Stomach (tissue), 4 donors: ENCODE results near the gene ETFBKMT.

Source experiments
- EP300 ChIP-seq: sonication (generic); formaldehyde crosslinking; IDR thresholded peaks from one replicate; pipeline ENCODE4 v1.6.1; 2017; ENCODE audit warnings: antibody characterized with exemption
- POLR2A ChIP-seq, 4 donors: fragments of 450-650 bp; IDR thresholded peaks; one replicate each; pipeline ENCODE4 v1.6.1; 2016; ENCODE audit warnings: antibody characterized with exemption in 4 of 4, control low read depth in 2 of 4, mild to moderate bottlenecking in 1 of 4, moderate library complexity in 1 of 4
- POLR2AphosphoS5 ChIP-seq, 3 donors: sonication (generic); formaldehyde crosslinking; IDR thresholded peaks; one replicate each; pipeline ENCODE4 v1.6.1; 2016; ENCODE audit warnings: antibody characterized with exemption in 3 of 3
- TF ChIP-seq, protein P1 (sequence below), 7 experiments: fragments of 450-650 bp in 4 of 7; fragments of 200-600 bp in 3 of 7; sonication (generic) in 3 of 7; IDR thresholded peaks; one replicate each; pipeline ENCODE4 v1.5.1; 2016 to 2019; ENCODE audit warnings: antibody characterized with exemption in 7 of 7, control low read depth in 2 of 7, mild to moderate bottlenecking in 1 of 7

DNA sequence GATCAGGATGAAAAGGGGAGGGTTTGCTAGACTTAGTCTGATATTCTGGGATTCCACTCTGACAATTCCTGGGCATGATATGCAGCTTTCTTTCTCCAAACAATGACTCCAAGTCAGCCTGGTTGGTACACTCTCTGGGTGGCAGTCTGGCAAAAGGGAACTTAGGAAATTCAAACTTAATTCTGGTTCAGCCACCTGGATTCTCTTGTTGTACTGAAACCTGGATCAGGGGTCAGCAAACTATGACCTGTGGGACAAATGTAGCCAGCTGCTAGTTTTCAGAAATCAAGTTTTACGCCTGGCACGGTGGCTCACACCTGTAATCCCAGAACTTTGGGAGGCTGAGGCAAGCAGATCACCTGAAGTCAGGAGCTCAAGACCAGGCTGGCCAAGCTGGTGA lies 63.1 kb downstream of the ETFBKMT start:
- TF ChIP-seq, protein P1, sequence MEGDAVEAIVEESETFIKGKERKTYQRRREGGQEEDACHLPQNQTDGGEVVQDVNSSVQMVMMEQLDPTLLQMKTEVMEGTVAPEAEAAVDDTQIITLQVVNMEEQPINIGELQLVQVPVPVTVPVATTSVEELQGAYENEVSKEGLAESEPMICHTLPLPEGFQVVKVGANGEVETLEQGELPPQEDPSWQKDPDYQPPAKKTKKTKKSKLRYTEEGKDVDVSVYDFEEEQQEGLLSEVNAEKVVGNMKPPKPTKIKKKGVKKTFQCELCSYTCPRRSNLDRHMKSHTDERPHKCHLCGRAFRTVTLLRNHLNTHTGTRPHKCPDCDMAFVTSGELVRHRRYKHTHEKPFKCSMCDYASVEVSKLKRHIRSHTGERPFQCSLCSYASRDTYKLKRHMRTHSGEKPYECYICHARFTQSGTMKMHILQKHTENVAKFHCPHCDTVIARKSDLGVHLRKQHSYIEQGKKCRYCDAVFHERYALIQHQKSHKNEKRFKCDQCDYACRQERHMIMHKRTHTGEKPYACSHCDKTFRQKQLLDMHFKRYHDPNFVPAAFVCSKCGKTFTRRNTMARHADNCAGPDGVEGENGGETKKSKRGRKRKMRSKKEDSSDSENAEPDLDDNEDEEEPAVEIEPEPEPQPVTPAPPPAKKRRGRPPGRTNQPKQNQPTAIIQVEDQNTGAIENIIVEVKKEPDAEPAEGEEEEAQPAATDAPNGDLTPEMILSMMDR (IDR thresholded peaks at IDR 0.05), result no peak
- no peak for TF ChIP-seq POLR2A (IDR thresholded peaks at IDR 0.05)
- no peak for TF ChIP-seq POLR2AphosphoS5 (IDR thresholded peaks at IDR 0.05)
- TF ChIP-seq EP300, result no peak
